Measurements from ENCODE around the gene C13orf46. TPM values are rescaled to one million over a fixed set of nuclear protein-coding genes. Genes with fewer than 3 reads are reported as not detected.

C13orf46 gene
- total and polyA plus RNA-seq, 10 of the 15 experiments (the other 5 are each of a cell fraction or from before 2014, with no cell fraction given), result 0.01 to 0.18 (median 0.09) TPM; not detected in 6

GRCh38 chr13:113978741-113979481 is 5.0 kb upstream of the C13orf46 start (continued):
- TF ChIP-seq NFYB (IDR thresholded peaks at IDR 0.05; ENCODE audit: insufficient read depth, low read depth, low read length), result no peak
- TF ChIP-seq BCLAF1 (IDR thresholded peaks at IDR 0.05), result no peak

- ChIA-PET CTCF (no interaction called here), RAD21 (ENCODE audit: unreplicated experiment) (no interaction called here)
- TF ChIP-seq REST (IDR thresholded peaks at IDR 0.05; ENCODE audit: low read depth, low read length), result no peak
- TF ChIP-seq BHLHE40 (IDR thresholded peaks at IDR 0.05; ENCODE audit: borderline replicate concordance in 1 of 2, low read depth in 2 of 2, low read length in 1 of 2), result no peak
- TF ChIP-seq KAT2A (conservative IDR thresholded peaks at IDR 0.05; ENCODE audit: control insufficient read depth, low read depth, low read length), result no peak
- no peak for TF ChIP-seq RB1 (IDR thresholded peaks at IDR 0.05; ENCODE audit: borderline replicate concordance)
- no peak for TF ChIP-seq NFYB (IDR thresholded peaks at IDR 0.05; ENCODE audit: insufficient read depth, low read depth, low read length)
- no peak for TF ChIP-seq MYB (IDR thresholded peaks at IDR 0.05; ENCODE audit: borderline replicate concordance, low read depth, low read length)
- TF ChIP-seq ZNF207 (IDR thresholded peaks at IDR 0.05; ENCODE audit: borderline replicate concordance), result no peak
- TF ChIP-seq POLR2AphosphoS2 (IDR thresholded peaks at IDR 0.05; ENCODE audit: low read depth, low read length), result no peak
- no peak for TF ChIP-seq POU2F2 (IDR thresholded peaks at IDR 0.05; ENCODE audit: borderline replicate concordance, low read depth, low read length)
- no peak for TF ChIP-seq JUND (IDR thresholded peaks at IDR 0.05; ENCODE audit: low read depth, low read length)
Observed at GRCh38 chr13:113977976-113978375, 4.1 kb upstream of the C13orf46 start.

More at GRCh38 chr13:113977976-113978375, 4.1 kb upstream of the C13orf46 start:
- no peak overlapping the region for H3K4me2 ChIP-seq (ENCODE audit: control insufficient read depth, insufficient read depth)
- H4K20me1 ChIP-seq (ENCODE audit: control insufficient read depth, insufficient read depth), result no peaks in the 10 kb centered on the region
- intact Hi-C loops (cut with micrococcal nuclease; ENCODE audit: unreplicated experiment), result no loop called here
- no peak overlapping the region for H3K27ac ChIP-seq (ENCODE audit: control insufficient read depth, insufficient read depth)
- ATAC-seq, result no peak
- 90% methylated on average over 13 of the region's 13 CpGs for WGBS (ENCODE audit: insufficient coverage, insufficient replicate concordance, low lambda C conversion rate, missing lambda C conversion rate)
- no peak overlapping the region for H3K4me3 ChIP-seq
- ChIA-PET POLR2A (no interaction called here), SMC1A (ENCODE audit: uncharacterized antibody, unreplicated experiment) (no interaction called here)
- BruUV-seq (replicated peaks), result TSS peak; percentile 81
- FAIRE-seq, result no peak
- no peaks in the 10 kb centered on the region for H3K4me1 ChIP-seq (ENCODE audit: control insufficient read depth, insufficient read depth, low read length)
- H3K36me3 ChIP-seq (ENCODE audit: control insufficient read depth in 2 of 2, insufficient read depth in 2 of 2, low read length in 1 of 2), result no peaks in the 10 kb centered on the region; a peak in 1 of 4 replicates
- no peak for DNase-seq (ENCODE audit: low read depth, low spot score)
- H3K9me3 ChIP-seq (replicated peaks; ENCODE audit: control insufficient read depth, insufficient read depth, low read length), result no peaks in the 10 kb centered on the region
- H3K79me2 ChIP-seq (ENCODE audit: control insufficient read depth, insufficient read depth, low read length), result no peaks in the 10 kb centered on the region
- no peak overlapping the region for H2AFZ ChIP-seq (ENCODE audit: control insufficient read depth, low read depth, low read length)
- in situ Hi-C loops (cut with MboI), result no loop called here
- no peaks in the 10 kb centered on the region for H3K27me3 ChIP-seq (replicated peaks in 1 of 2; ENCODE audit: control insufficient read depth in 2 of 2, insufficient read depth in 2 of 2, low read length in 1 of 2)
- H3K9ac ChIP-seq (ENCODE audit: control insufficient read depth, insufficient read depth, low read length), result no peak overlapping the region
